Effector memory CD4-positive, alpha-beta T cell (primary cell): Measurements from ENCODE around the gene IRF2.

ENCODE experiments used
- DNase-seq, 3 donors: peaks; one replicate each; pipeline ENCODE4 v3.0.0-alpha.2; 2020
- H3K27ac ChIP-seq: 2 replicates; pipeline ENCODE4 v1.7.0; 2013; ENCODE audit warnings: mild to moderate bottlenecking, low read length, moderate library complexity; ENCODE audit not compliant: insufficient read depth, poor library complexity, severe bottlenecking
- H3K27me3 ChIP-seq: replicated peaks from 2 replicates; pipeline ENCODE4 v1.7.0; 2013; ENCODE audit warnings: mild to moderate bottlenecking, low read length; ENCODE audit not compliant: insufficient read depth, control insufficient read depth, poor library complexity, severe bottlenecking
- H3K36me3 ChIP-seq: 2 replicates; pipeline ENCODE4 v1.7.0; 2013; ENCODE audit warnings: mild to moderate bottlenecking, low read length, moderate library complexity; ENCODE audit not compliant: control insufficient read depth, insufficient read depth
- H3K4me1 ChIP-seq: 2 replicates; pipeline ENCODE4 v1.7.0; 2013; ENCODE audit warnings: low read length, mild to moderate bottlenecking; ENCODE audit not compliant: control insufficient read depth, insufficient read depth, poor library complexity, severe bottlenecking
- H3K4me3 ChIP-seq: 2 replicates; pipeline ENCODE4 v1.7.0; 2013; ENCODE audit warnings: low read length, low read depth, mild to moderate bottlenecking; ENCODE audit not compliant: insufficient read depth, poor library complexity, severe bottlenecking
- H3K9me3 ChIP-seq: 2 replicates; pipeline ENCODE4 v1.7.0; 2013; ENCODE audit warnings: mild to moderate bottlenecking, low read length, moderate library complexity; ENCODE audit not compliant: control insufficient read depth

IRF2 gene

DNA sequence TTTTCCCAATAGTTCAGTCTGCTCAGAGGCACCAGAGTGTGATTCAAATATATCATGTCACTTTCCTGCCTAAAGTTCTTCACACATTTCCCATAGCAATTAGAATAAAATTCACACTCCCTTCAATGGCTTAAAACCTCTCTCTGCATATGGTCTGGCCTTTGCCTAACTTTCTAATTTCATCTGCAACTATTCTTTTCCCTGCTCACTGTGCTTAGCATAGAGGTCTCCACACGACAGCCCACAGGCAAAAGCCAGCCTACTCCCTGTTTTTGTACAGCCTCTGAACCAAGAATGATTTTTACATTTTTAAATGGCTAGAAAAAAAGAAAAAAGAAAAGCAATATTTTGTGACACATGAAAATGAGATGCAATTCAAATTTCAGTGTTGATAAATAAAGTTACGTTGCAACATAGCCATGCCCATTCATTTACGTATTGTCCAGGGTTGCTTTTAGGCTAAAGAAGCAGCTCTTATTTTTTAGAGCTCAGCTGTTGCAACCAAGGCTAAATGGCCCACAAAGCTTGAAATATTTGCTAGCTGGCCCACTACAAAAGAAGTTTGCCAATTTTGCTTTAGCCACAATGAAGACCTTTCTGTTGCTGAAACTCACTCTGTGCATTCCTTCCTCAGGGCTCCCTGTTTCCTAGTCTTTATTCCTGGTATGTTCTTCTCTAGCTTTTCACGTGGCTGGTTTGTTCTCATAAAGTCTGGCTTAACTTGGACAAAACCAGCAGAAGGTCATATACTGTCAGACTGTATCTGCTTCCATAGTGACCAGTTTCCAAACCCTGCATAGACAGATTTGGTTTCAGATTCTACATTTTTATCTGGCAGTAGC lies 26.6 kb upstream of the IRF2 start:
- H3K27ac ChIP-seq, result no peak overlapping the region
- DNase-seq, result no peak

DNA sequence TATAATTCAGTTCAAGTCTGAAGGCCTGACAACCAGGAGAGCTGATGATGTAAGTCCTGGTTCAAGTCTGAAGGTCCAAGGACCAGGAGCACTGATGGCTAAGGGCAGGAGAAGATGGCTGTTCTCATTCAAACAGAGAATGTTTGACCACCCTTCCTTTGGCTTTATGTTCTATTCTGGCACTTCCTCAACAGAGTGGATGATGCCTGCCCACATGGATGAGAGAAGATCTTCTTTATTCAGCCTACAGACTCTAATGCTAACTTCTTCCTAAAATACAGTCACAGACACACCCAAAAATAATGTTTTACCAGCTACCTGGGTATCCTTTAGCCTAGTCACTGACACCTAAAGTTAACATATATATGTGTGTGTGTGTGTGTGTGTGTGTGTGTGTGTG lies 25.6 kb upstream of the IRF2 start:
- Histone ChIP-seq H3K36me3 (no peaks in the 10 kb centered on the region), H3K9me3 (no peaks in the 10 kb centered on the region), H3K27me3 (no peaks in the 10 kb centered on the region), H3K4me1 (peaks cover 13% of the 10 kb centered on the region), H3K4me3 (no peak overlapping the region), H3K27ac (no peak overlapping the region)
- no peak for DNase-seq

More for the DNA sequence above, 26.6 kb upstream of the IRF2 start:
- Histone ChIP-seq H3K9me3 (no peaks in the 10 kb centered on the region), H3K4me3 (no peak overlapping the region), H3K4me1 (peaks cover 13% of the 10 kb centered on the region), H3K36me3 (no peaks in the 10 kb centered on the region), H3K27me3 (no peaks in the 10 kb centered on the region)

DNA sequence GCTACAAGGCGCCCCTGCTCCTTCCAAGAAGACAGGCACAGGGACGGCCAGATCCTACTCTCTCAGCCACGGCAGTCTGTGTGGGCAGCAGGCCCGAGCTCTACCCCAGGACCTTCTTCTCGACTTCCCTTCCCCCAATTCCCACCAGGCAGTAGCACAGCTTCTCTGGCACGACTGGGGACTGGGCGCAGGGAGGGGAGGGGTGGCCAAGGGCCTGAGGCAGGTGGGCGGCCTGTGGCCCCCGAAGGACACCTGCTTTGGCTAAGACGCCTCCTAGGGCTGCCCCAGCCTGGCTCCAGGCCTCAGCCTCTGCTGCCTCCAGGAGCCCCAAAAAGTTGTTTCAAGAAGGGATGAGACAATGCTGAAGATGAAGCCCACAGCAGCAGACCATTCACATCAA lies 24.2 kb upstream of the IRF2 start:
- Histone ChIP-seq H3K36me3 (no peaks in the 10 kb centered on the region), H3K9me3 (no peaks in the 10 kb centered on the region), H3K4me1 (peaks cover 6% of the 10 kb centered on the region), H3K27ac (no peak overlapping the region), H3K27me3 (no peaks in the 10 kb centered on the region), H3K4me3 (no peak overlapping the region)
- DNase-seq, result no peak

- H3K9me3 ChIP-seq, result no peaks in the 10 kb centered on the region
- no peak for DNase-seq
These were observed 15.4 kb upstream of the IRF2 start for GRCh38 chr4:184489771-184490170.

GRCh38 chr4:184487503-184487902 lies 13.2 kb upstream of the IRF2 start:
- DNase-seq, result no peak
- no peaks in the 10 kb centered on the region for H3K9me3 ChIP-seq

More at GRCh38 chr4:184489771-184490170, 15.4 kb upstream of the IRF2 start:
- Histone ChIP-seq H3K4me3 (no peak overlapping the region), H3K27me3 (no peaks in the 10 kb centered on the region), H3K27ac (no peak overlapping the region), H3K36me3 (no peaks in the 10 kb centered on the region), H3K4me1 (no peaks in the 10 kb centered on the region)

DNA sequence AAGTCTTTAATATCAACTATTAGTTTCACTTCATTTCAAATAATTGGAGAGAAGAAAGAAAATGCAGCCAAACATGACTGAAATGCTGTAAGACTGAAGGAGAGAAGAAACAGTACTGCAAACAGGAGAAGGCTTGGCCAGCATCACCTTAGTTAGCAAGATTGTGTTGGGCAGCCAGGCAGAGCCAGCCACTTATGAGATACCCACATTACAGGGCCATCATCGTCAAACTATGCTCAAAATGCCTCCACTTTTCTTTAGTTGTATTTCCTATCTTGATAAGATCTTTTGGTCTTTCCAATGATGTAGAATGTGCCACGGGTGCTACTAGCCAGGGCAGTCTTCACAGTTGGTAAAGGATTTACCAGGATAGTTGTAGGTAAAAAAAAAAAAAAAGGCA lies 10.9 kb upstream of the IRF2 start:
- H3K27ac ChIP-seq, result no peak overlapping the region
- no peaks in the 10 kb centered on the region for H3K4me1 ChIP-seq
- no peaks in the 10 kb centered on the region for H3K9me3 ChIP-seq
- H3K36me3 ChIP-seq, result no peaks in the 10 kb centered on the region
- DNase-seq, result no peak
- H3K27me3 ChIP-seq, result no peaks in the 10 kb centered on the region
- H3K4me3 ChIP-seq, result no peak overlapping the region

More at GRCh38 chr4:184487503-184487902, 13.2 kb upstream of the IRF2 start:
- Histone ChIP-seq H3K4me1 (no peaks in the 10 kb centered on the region), H3K27ac (no peak overlapping the region), H3K27me3 (no peaks in the 10 kb centered on the region), H3K36me3 (no peaks in the 10 kb centered on the region), H3K4me3 (no peak overlapping the region)

GRCh38 chr4:184481544-184481943 lies 7.2 kb upstream of the IRF2 start:
- Histone ChIP-seq H3K4me3 (no peak overlapping the region), H3K27ac (no peak overlapping the region), H3K27me3 (no peaks in the 10 kb centered on the region), H3K36me3 (no peaks in the 10 kb centered on the region), H3K9me3 (no peaks in the 10 kb centered on the region), H3K4me1 (peaks cover 11% of the 10 kb centered on the region)
- DNase-seq, result no peak

GRCh38 chr4:184479516-184479950 lies 5.2 kb upstream of the IRF2 start:
- Histone ChIP-seq H3K9me3 (no peaks in the 10 kb centered on the region), H3K27me3 (no peaks in the 10 kb centered on the region), H3K4me3 (no peak overlapping the region), H3K4me1 (peaks cover 21% of the 10 kb centered on the region), H3K36me3 (no peaks in the 10 kb centered on the region), H3K27ac (no peak overlapping the region)
- no peak for DNase-seq

DNA sequence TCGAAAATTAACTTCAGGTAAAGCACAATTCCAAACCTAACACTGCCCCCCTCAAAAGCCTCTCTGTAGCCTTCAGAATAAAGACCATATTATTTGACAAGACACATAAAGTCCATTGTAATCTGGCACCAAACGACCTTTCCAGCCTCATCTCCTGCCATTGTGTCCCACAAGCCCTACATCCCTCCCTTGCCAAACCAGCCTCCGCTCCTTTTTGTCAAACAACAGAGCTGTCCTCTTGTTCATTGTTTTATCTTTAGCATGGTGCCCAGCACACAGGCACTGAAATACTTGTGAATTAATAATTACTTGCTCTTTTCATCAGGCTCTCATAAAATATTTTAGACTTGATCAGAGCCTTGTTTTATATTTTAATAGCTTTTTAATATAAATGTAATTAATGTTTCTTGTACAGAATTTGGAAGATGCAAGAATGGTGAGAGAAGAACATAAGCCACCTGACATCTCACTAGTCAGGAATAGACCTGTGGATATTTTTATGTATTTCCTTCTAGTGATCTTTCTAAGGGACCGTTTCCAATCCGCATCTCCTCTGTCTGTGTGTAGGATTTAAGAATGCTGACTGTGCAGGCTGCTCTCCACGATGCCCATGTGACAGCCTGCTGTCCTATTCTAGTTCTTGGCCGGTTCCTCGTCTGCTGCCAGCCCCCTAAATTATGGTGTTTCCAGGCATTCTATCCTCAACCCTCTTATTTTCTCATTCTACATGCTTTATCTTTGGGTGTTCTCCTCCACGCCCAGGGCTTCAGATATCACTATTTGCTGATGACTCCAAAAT lies 3.0 kb upstream of the IRF2 start:
- DNase-seq, result no peak
- no peak overlapping the region for H3K27ac ChIP-seq

DNA sequence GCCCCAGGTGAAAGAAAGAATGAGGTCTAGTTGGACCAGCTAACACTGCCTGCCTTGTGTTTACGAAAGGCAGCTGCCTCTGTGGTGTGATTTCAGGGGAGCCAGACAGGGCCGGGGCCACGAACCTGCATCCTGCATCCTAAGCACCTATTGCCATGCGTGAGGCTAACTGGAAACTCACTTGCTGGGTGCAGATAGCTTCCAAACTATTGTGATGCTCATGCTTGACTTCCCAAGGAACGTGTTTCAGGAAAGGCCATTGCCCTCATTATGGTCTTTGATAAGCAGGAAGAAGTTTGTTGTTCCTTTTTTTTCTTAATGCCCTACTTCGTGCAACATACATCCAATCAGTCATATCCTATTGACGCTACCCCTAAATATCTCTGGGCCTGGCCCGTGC lies 2.3 kb upstream of the IRF2 start:
- peak in 1 of 3 donors; percentile 3 for DNase-seq
- Histone ChIP-seq H3K9me3 (no peaks in the 10 kb centered on the region), H3K4me3 (no peak overlapping the region), H3K4me1 (peaks cover 26% of the 10 kb centered on the region), H3K27ac (peak overlapping the region; percentile 18), H3K36me3 (no peaks in the 10 kb centered on the region), H3K27me3 (no peaks in the 10 kb centered on the region)

More for the DNA sequence above, 3.0 kb upstream of the IRF2 start:
- Histone ChIP-seq H3K36me3 (no peaks in the 10 kb centered on the region), H3K4me3 (no peak overlapping the region), H3K9me3 (no peaks in the 10 kb centered on the region), H3K27me3 (no peaks in the 10 kb centered on the region), H3K4me1 (peaks cover 21% of the 10 kb centered on the region)
